Peyer's patch (tissue), 4 donors: Measurements from ENCODE around the gene TAF1B. TPM values are rescaled to one million over a fixed set of nuclear protein-coding genes. Genes with fewer than 3 reads are reported as not detected.

Experiments used
- DNase-seq, 3 donors: peaks; one replicate each; pipeline ENCODE4 v3.0.0-alpha.2; 2017 to 2019
- H3K27ac ChIP-seq, 4 donors: fragments of 200-600 bp; sonication (generic); one replicate each; pipeline ENCODE4 v1.5.1; 2016 to 2019
- H3K27me3 ChIP-seq, 2 donors: fragments of 200-600 bp; sonication (generic); one replicate each; pipeline ENCODE4 v1.5.1; 2019
- H3K36me3 ChIP-seq, 3 donors: fragments of 200-600 bp; sonication (generic); one replicate each; pipeline ENCODE4 v1.5.1; 2016 to 2019
- H3K4me1 ChIP-seq, 4 donors: fragments of 200-600 bp; sonication (generic); one replicate each; pipeline ENCODE4 v1.5.1; 2016 to 2019
- H3K4me3 ChIP-seq, 4 donors: fragments of 200-600 bp; sonication (generic); 1 replicate in 3 of 4; 2 replicates in 1 of 4; pipeline ENCODE4 v1.5.1; 2016 to 2019; ENCODE audit warnings: mild to moderate bottlenecking in 1 of 4
- H3K9me3 ChIP-seq, 4 donors: fragments of 200-600 bp; sonication (generic); one replicate each; pipeline ENCODE4 v1.5.1; 2016 to 2019; ENCODE audit warnings: mild to moderate bottlenecking in 1 of 4
- CTCF ChIP-seq, 6 experiments: fragments of 450-650 bp in 4 of 6; fragments of 200-600 bp in 2 of 6; sonication (generic) in 1 of 6; IDR thresholded peaks; one replicate each; pipeline ENCODE4 v1.5.1; 2017 to 2019; ENCODE audit warnings: antibody characterized with exemption in 6 of 6, mild to moderate bottlenecking in 3 of 6, moderate library complexity in 1 of 6
- POLR2A ChIP-seq, 2 donors: fragments of 450-650 bp; IDR thresholded peaks; one replicate each; pipeline ENCODE4 v1.5.1; 2017; ENCODE audit warnings: antibody characterized with exemption in 2 of 2, mild to moderate bottlenecking in 2 of 2, moderate library complexity in 2 of 2
- total RNA-seq, 4 donors: library from RNA; depleted of rRNA; stranded (reverse); fragments of >200 nt; gene quantifications; one replicate each; pipeline ENCODE4 v1.1.0, GENCODE V29; 2016

The TAF1B gene
- total RNA-seq, 4 donors from 2014 or later, result 8.6 to 33.0 (median 12.5) TPM

DNA sequence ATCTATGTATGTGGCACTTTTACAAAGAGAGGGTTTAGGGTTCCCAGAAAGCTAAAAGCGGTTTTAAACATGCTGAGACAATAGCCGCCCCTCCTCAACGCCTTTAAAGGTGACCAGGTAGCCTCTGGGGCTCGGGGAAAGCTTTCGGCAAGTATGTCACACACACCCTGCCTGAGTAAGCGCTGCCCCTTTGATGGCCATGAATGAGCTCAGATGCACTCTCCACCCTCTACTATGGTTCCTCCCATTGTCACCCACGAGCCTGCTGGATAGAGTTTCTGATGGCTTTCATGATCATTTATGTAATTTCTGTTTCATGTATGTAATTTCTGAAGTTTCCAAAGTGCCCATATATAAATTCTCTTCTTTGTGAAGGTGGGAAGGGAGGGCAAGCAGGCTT lies 64.1 kb downstream of the TAF1B start:
- Histone ChIP-seq H3K9me3 (no peaks in the 10 kb centered on the region), H3K4me3 (no peak overlapping the region), H3K36me3 (no peaks in the 10 kb centered on the region), H3K27me3 (no peaks in the 10 kb centered on the region), H3K27ac (no peak overlapping the region), H3K4me1 (no peaks in the 10 kb centered on the region)
- no peak for DNase-seq
- TF ChIP-seq CTCF (IDR thresholded peaks at IDR 0.05), result no peak
- no peak for TF ChIP-seq POLR2A (IDR thresholded peaks at IDR 0.05)

GRCh38 chr2:9908639-9909038 lies 65.4 kb downstream of the TAF1B start:
- TF ChIP-seq POLR2A (IDR thresholded peaks at IDR 0.05) (no peak), CTCF (IDR thresholded peaks at IDR 0.05) (no peak)
- H3K4me3 ChIP-seq, result no peak overlapping the region

DNA sequence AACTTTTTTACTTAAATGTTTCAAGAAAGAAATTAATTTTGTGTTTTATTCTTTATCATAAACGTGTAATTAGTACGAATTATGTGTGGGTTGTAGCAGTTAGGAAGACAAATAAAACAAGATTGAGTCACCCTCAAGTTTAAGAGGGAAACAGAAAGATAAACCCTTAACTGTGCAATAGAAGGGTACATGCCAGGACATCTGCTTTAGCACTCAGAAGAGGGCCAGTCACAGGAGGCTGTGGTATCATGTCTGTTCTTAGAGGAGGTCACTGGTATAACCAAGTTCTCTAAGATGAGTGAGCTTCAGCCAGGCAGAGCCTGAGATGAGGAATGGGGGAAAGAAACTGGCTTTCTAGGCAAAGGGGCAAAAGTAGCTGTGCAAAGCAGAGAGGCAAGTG lies 65.8 kb downstream of the TAF1B start:
- H3K4me3 ChIP-seq, result no peak overlapping the region
- DNase-seq, result no peak
- H3K4me1 ChIP-seq, result no peaks in the 10 kb centered on the region
- H3K27ac ChIP-seq, result no peak overlapping the region
- H3K36me3 ChIP-seq, result peaks cover 0 to 11% (median 0%) of the 10 kb centered on the region in 3 donors
- TF ChIP-seq POLR2A (IDR thresholded peaks at IDR 0.05) (no peak), CTCF (IDR thresholded peaks at IDR 0.05) (no peak)
- H3K9me3 ChIP-seq, result no peaks in the 10 kb centered on the region
- no peaks in the 10 kb centered on the region for H3K27me3 ChIP-seq

More at GRCh38 chr2:9908639-9909038, 65.4 kb downstream of the TAF1B start:
- no peaks in the 10 kb centered on the region for H3K27me3 ChIP-seq
- no peaks in the 10 kb centered on the region for H3K9me3 ChIP-seq
- peaks cover 0 to 6% (median 0%) of the 10 kb centered on the region in 3 donors for H3K36me3 ChIP-seq
- no peaks in the 10 kb centered on the region for H3K4me1 ChIP-seq
- H3K27ac ChIP-seq, result no peak overlapping the region
- DNase-seq, result no peak

GRCh38 chr2:9910699-9911098 lies 67.4 kb downstream of the TAF1B start:
- TF ChIP-seq POLR2A (IDR thresholded peaks at IDR 0.05) (no peak), CTCF (IDR thresholded peaks at IDR 0.05) (no peak)
- H3K4me1 ChIP-seq, result no peaks in the 10 kb centered on the region
- no peak overlapping the region for H3K27ac ChIP-seq
- H3K9me3 ChIP-seq, result no peaks in the 10 kb centered on the region
- H3K4me3 ChIP-seq, result no peak overlapping the region
- no peaks in the 10 kb centered on the region for H3K27me3 ChIP-seq
- no peak for DNase-seq
- peaks cover 0 to 17% (median 0%) of the 10 kb centered on the region in 3 donors for H3K36me3 ChIP-seq

- Histone ChIP-seq H3K9me3 (no peaks in the 10 kb centered on the region), H3K4me1 (no peaks in the 10 kb centered on the region), H3K27me3 (no peaks in the 10 kb centered on the region), H3K36me3 (peaks cover 0 to 17% (median 0%) of the 10 kb centered on the region in 3 donors), H3K27ac (no peak overlapping the region), H3K4me3 (no peak overlapping the region)
- no peak for TF ChIP-seq POLR2A (IDR thresholded peaks at IDR 0.05)
- TF ChIP-seq CTCF (IDR thresholded peaks at IDR 0.05), result no peak
- no peak for DNase-seq
Measured at GRCh38 chr2:9912468-9912867, 69.2 kb downstream of the TAF1B start.
